HG02938 (cell line): ENCODE measurements around the gene DNMBP.
"Not testable (repeated sequence)": the region's sequence is repeated elsewhere in the genome, so short reads cannot be mapped to it uniquely, and the experiment has no call there.

ENCODE experiments used
- ATAC-seq: cut with Tn5 transposase; IDR thresholded peaks from one replicate; pipeline ENCODE4 v1.9.1; 2021; ENCODE audit warnings: mild to moderate bottlenecking, moderate library complexity; ENCODE audit not compliant: unreplicated experiment

The DNMBP gene

DNA sequence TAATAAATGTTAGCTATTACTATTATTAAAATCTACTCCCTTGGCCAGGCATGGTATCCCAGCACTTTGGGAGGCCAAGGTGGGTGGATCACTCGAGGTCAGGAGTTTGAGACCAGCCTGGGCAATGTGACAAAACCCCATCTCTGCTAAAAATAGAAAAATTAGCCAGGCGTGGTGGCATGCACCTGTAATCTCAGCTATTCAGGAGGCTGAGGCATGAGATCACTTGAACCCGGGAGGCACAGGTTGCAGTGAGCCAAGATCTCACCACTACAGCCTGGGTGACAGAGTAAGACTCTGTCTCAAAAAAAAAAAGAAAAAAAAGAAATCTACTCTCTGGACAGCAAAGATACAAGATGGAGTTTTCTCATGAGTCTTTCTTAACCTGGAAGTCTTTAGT lies 56.2 kb downstream of the DNMBP start:
- not testable (repeated sequence) for ATAC-seq

DNA sequence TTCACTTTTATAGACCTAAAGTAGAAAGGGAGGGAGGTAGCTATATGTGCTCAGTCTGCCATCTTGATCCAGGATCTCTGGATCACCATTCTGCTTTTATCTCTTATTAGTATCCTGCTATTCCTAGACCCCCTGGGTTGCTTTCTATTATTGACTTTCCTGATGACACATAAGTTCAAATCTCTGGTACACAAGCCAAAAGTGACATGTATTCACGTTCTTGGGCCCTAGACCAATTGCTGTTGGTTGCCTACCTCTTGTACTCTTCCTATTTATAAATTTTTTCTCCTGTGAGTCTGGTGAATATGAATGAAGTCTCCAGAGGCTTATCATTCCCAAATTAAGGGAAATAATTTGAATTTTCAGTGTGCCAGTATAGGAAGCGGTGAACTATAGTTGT lies 56.9 kb downstream of the DNMBP start:
- no peak for ATAC-seq

DNA sequence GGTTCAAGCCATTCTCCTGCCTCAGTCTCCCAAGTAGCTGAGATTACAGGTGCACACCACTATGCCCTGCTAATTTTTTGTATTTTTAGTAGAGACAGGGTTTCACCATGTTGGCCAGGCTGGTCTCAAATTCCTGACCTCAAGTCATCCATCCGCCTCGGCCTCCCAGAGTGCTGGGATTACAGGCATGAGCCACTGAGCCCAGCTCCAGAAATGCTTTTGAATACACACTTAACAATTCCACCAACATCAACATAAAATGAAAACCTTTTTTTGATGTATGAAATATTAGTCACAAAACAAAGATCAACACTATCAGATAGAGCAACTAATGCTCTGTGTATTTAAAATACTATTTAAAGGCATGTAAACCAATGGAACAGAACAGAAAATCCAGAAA lies 63.7 kb downstream of the DNMBP start:
- ATAC-seq: not testable (repeated sequence)

DNA sequence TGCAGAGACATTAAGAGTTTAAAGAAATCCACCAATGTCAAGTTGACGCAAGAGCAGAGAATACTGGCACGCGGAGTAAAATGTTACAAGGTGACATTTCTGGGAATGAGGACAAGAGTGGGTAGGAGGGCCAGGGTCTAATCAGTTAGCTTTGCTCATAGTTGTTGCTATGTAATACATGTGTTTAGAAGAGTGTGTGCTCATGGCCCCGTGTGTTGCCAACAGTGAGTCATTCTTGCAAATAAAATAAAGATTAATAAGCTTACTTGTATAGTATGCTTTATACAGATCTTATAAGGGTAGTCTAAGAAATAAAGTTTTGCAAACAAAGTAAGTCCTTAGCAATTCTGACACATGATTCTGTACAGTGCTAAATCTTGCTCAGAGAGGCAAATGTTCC lies 64.5 kb downstream of the DNMBP start:
- no peak for ATAC-seq

DNA sequence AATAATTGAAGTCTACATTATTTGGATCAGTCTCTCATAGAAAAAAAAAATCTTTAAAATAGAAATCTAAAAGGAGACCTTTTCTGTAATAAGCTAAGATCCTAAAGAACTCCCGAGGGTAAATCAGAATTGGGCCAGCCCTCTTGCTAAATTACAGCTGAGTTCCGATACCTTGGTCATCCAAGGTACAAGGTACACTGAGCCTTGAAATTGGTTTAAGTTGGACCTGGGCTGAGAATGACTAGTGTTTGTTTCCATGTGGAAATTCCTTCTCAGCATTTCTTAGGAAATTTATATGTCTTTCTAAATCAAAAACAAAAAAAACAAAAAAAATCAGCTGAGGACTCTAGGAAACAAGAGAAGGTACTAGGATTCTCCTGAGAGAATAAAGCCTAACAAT lies 64.9 kb downstream of the DNMBP start:
- no peak for ATAC-seq

DNA sequence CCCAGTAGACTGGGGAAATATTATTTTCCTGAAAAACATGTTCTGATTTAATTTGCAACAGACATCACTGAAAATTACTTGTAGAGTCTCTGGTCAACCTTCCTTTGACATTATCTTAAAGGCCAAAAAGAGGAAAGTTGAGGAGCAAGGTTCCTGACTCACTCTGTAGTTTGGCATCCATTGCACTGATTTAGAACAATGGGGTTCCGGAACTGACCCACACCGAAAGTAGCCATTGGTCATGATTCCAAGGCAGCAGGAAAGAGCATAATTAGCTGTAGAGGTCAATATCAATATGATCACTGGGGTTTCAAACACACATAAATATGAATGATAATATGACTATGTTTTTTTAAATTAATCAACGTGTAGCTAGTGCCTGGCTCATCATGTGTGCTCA lies 65.8 kb downstream of the DNMBP start:
- no peak for ATAC-seq

DNA sequence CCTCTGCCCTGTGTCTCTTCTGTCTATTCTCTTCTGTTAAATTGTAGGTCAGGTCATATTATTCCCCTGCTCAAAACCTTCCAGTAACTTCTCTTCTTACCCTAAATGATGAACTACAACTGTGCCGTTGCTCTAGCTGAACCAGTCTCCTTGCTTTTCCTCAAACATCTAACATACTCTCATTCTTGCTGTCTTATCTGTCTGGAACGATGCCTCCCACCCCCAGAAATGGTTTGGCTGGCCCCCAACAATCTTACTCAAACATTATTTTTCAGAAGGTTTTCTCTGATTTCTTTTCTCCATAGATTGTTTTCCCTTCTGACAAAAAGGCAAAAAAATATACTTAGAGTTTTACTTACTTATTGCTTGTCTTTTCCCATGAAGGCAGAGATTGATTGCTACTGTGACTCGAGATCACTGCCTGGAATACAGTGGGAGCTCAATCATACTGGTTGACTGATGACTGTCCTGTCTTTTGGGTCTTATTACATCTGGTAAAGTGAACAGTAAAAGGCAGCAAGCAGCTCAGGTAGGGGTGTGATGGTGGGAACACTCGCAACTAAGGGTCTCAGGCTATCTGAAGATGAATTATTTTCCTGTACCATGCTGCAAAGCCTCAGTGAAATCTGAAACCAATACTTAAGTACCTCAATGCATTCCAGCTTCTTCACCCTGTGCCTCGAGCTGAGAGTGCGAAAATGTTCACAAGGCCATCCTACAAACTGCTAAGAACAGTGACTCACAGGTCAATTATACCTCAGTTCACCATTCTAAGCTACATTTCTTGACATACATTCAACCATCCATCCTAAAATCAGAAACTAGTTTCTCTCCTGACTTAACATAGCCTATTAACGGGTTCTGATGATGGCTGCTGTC lies 67.6 kb downstream of the DNMBP start:
- ATAC-seq: no peak

DNA sequence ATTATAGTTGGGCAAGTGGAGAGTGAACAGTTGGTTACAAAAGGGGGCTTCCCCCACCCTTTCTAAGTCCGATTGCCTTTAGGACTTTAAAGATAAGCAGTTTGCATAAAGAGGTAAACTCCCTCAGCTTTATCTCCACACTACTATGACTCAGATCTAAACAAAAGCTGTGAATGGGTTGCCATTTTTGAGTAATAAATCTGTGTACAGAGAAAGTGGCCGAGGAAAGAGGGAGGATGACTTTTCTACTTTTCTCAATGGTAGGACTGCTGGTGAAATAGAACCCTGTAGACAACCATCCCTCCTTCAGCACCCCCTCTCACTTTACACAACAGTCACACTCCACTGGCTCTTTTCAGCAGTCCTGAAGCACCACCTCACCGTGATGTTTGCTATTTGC lies 71.2 kb downstream of the DNMBP start:
- peak; percentile 93 for ATAC-seq

DNA sequence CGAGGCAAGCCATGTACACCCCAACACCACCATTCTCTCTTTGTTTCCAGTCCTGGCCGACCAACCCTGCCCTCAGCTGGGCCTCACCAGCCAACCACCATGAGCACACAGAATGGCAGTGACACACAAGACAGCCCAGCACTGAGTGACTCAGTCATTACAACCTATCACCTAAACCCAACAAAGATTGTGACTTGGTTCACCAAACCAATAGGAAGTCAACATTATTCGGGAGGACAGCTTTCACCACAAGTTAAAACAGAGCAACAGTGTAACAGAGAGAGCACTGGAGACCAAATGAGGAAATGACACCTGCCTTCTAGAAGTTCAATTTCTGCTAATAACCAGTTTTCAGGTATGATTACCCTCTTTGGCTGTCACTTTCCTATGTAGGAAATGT lies 72.1 kb downstream of the DNMBP start:
- peak; percentile 49 for ATAC-seq

DNA sequence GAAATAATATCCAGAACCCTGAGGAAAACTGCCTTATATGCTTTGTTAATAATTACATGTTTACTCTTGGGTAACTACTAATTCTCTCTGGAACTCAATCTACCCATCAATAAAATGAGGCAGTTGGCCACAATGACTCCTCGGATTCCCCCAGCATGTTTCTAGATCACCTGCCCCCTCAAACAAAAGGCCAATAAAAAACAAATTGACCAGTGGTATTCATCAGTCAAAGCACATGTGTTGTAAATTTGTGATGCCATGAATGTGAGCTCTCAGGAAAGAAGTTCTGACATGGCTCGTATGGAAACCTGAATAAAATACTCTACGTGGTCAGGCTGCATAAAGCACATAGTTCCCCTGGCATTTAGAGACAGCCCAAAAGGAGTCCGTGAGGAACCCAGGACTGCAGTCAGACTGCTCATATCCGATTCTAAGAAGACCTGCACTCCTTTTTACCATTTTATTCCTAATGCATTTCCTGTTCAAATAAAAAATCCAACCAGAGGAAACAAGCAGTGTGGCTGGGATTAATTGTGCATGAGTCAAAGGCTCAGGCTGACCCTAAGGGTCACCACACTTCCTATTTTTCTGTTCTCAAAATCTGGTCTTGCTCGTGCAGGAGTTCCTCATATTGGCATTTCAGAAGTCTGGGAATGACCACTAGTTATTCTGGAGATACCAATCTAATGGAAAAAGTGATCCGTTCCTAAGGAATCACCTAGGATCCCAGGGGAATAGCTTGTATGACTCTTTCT lies 77.4 kb downstream of the DNMBP start:
- ATAC-seq: not testable (repeated sequence)

DNA sequence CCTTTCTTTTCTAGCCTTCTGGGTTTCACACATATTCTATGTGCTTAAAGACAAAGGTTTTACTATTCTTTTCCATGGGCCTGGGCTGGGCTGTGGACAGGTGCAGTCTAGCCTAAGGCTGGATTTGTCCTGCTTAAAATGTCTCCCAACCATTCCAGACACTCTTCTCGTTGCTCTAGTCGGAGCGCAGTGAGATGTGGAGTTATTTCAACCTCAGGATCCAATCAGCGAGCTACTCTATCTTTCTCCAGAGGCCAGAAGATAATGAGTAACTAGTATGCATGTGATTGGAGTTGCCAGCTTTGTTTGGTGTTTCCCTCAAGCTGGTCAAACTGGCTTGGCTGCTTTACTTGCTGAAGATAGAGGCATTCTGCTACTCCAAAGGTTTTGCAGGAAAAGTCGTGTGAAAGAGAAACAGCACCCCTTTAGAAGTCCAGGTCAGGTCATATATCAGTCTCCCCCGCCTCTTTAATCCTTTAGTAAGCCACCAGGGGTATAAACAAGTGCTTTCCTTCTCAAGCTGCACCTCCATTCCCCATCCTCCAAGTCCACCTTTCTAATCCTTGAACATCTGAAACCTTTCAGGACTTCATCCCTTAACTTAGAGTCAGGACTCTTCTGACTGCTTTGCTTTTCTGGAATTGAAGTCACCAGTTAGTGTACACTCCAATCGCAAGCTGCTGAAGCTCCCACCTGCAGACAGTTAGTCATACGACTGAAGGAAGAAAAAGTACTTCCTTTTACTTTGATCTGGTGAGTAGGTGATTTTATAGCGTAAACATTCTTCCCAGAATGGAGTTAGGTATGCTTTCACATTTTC lies 78.8 kb downstream of the DNMBP start:
- ATAC-seq: no peak

DNA sequence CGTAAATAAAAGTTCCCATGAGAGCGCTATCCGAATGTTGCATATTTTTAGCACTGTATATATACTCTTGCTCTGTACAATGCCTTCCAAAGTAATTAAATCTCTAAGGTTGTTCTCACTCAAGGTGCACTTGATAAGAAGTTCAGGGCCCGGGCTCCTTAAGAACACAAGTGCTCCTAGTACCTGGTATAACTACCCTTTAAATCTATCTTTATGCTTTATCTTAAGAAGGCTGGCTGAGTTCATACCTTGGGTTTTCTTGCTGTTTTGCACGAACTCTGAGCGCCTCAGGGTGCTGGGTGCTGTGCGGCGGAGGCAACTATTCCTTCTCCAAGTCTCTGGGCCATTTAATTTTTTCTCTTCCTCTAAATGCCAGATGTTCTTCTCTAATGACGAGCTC lies 80.4 kb downstream of the DNMBP start:
- ATAC-seq: no peak

DNA sequence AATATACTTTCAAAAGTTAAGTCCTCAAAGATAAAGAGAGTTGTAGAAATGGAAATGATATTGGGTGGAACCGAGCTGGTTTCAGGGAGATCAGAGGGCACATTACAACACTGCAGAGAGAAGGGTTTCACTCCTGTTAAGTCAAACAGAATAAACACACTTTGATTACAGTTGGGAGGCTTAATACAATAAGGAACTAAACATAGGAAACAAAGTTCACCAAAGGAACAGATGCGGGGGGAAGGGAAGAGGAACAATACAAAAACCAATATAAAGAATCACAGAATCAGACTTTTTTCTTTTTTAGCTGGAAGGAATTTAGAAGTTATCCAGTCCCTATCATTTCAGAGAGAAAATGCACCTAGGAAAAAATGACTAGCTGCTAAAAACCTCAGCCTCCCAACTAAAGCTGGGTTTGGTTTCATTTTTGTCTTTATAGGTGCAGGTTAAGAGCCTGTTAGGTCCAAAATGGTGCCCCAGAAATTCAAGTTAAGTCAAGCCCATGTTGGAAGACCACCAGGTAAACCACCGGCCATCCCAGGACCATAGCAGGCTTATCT lies 81.9 kb downstream of the DNMBP start:
- ATAC-seq: no peak

DNA sequence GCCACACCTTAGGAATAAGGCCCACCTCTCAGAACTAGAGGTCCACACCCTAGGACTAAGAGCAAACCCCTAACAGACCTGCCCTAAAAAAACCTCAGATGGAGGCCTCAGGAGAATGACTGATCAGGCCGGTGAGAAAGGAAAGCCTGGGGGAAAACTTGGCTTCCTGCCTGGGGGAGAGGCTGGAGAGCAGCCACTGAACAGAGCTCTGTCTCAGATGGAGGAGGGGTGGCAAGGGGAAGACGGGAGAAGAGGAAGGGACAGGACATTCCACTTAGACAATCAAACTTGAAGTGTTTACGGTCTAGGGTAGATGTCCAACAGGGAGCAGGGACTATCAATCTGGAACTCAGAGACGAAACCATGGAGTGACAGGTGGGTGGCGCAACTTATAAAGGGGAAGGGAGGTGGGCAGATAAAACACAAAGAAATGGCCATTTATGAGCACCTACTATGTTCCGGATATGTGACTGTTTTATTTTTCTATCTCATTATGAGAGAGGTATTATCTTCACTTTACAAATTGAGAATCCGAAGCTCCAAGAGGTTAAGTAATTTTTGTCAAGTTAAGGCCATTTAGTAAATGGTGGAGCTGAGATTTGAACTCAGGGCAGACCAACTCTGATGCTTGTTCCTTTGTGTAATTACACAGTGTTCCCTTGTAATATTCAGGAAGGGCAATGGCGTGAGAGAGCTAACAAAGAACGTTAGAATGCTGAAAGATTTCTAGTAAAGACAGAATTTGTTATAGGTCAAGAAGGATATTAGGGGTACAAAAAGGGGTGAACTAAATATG lies 82.6 kb downstream of the DNMBP start:
- no peak for ATAC-seq

DNA sequence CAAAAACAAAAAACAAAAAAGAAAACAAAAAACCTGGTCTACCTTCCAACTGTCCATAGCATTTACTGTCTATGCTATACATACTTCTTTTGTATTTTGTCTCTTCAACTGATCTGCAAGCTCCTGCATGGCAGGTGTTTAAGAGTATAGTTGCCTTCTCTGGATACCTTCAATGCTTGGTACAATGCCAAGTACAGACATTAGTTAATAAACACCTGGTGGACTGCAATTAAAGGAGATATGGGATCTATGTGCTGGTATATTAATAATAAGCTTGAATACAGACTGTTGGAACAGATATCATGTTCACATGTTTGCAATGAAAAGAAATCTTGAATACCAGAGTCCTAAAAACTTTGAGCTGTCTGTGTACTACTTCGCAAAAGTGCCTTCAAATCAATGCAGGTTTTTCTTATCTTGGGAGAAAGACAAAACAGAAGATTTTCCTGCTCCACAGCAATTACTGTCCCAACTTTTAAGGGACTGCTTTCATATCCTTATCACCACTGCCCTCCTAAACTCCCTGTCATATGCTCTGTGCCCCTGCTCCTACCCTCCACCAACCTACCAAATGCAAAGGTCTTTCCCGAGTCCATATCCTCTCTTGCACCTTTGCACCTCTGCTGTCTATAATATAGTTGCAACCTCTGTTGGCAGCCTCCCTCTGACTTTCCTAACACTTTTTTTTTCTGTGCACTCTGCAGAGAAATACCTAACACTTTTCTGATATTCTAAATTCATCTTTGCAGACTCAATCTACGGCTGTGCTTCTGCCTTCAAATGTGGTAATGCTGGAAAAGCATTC lies 85.1 kb downstream of the DNMBP start:
- ATAC-seq: no peak

DNA sequence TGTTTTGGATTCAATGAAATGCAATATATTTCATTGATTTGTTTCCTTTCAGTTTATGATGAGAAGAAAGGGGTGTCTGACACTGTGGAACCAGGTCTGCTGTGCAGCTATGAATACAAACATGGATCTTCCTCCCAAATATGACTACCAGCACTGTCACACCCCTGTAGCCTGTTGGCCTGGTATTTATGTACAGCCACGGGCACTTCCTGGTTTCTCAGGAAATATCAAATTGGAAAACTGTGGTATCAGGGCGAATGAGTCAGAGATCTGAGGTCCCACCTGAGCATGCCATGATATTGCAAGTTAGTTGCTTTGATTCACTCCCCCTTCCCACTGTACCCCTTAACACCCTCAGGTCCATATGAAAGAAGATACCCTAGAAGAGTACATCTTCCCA lies 87.8 kb downstream of the DNMBP start:
- no peak for ATAC-seq

DNA sequence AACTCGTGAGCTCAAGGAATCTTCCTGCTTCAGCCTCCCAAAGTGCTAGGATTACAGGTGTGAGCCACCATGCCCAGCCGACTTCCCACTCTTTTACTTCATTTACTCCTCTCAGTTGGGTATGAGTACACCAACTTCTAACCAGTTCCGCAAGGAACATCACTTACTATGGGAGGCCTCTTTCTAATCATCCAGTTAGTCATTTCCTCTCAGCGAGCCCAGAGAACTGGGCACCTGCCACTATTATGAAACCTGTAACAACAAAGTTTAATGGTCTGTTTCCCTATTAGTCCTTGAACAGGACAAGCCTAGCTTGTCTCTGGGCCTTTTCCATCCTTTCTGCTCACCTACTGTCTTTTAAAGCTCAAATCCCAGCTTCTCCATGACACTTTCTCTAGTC lies 88.8 kb downstream of the DNMBP start:
- no peak for ATAC-seq

DNA sequence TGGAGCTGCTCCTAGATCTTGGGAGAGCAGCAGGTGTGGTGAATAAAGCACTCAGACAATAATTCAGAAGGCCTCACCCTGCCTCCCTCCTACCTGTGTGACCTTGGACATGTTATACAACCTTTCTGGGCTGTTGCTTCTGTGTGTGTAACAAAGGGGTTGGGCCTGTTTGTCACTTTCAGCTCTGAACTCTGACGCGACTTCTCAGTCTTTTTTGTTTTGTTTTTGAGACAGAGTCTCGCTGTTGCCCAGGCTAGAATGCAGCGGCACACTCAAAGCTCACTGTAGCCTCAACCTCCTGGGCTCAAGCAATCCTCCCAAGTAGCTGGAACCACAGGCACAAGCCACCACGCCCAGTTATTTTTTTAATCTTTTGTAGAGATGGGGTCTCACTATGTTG lies 89.3 kb downstream of the DNMBP start:
- no peak for ATAC-seq
